Left forelimb (tissue), 1 donor: ENCODE data around the gene USP40.

Experiments
- DNase-seq: peaks from one replicate; pipeline ENCODE4 v3.0.0-alpha.2; 2018; ENCODE audit warnings: low spot score

Gene USP40

DNA sequence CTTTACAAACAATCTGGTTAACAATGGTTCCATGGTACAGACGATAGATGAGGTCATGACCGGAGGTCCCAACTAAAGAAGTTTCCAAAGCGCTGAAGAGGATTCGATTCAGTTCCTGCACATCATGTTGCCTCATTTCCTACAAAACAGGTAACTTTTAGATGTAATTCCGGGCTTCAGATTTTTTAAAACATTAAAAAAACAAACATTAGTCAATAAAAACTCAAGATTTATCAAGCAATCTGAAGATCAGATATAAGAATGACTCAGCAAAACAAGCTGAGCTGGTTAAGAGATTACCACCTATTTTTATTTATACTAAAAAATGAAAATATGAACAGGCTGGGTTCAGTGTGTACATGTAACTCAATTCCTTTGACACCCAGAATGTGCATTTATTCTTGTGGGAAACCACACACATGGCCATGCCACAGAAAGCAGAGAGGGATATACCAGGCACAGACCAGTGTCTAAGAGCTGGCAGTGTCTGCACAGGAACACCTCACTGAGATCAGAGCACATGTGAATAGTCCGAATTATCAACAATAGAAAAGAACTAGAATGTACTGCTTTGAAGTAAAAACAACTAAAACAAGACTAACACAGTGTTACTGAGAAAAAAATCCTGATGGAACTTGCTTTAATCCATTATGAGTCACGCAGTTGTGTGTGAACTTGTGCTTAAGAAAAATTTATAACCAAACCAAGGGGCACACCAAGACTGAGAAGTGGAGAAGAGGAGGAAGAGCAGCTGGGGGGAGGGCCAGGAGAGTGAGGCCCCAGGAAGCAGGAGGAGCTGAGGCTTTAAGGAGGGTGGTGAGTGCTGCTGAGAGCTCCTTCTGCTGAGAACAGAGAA lies 9.5 kb downstream of the USP40 start:
- no peak for DNase-seq

DNA sequence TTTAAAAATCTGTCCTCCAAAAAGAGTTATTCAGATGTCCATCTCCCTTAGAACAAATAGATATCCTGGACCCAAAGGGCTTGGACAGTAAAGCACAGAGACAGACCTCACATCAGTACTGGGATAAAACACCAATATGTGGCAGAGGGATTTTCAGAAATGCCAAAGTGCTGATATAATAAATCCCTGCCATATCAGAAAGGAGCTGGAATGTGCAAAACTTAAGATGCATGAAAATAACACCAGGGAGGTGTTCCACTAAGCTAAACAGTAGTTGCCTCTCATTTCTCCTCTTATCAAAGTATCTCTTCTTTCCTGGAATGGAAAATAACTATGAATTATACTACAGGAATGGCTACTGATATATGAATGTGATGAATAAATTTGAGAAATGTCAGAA lies 13.2 kb downstream of the USP40 start:
- DNase-seq, result no peak

DNA sequence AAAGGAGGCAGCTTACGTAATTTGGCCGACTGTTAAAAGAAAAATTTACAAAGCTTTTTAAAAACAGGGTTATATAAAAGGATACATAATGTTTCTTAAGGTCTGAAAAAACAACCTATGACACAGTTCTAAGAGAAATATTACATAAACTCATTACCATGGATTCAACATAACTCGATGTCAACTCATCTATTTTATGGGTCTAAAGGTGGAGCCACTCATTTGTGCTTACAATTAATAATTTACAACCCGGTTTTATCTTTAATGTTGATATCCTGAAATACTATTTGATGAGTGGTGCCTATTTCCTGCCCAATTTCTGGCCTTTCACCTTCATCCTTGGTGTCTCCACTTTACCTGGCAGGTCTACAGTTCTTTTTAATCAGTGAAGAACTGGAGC lies 15.1 kb downstream of the USP40 start:
- DNase-seq, result no peak

DNA sequence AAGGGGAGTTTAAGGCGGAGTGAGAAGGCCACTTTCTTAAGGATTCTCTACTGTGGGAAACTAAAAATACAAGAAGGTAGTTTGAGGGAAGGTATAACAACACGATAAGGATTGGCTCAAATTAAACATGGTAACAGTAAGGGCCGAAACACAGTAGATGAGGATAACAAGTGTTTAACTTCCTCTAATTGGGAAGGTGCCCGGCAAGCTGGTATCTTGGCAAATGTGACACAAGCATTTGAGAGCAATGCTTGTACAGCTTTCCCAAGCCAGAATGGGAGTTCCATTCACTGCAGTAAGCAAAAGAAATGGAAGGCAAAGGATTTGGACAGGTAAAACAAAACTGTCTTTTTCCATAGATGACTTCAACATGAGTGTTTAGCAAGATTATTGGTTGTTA lies 19.8 kb downstream of the USP40 start:
- no peak for DNase-seq

DNA sequence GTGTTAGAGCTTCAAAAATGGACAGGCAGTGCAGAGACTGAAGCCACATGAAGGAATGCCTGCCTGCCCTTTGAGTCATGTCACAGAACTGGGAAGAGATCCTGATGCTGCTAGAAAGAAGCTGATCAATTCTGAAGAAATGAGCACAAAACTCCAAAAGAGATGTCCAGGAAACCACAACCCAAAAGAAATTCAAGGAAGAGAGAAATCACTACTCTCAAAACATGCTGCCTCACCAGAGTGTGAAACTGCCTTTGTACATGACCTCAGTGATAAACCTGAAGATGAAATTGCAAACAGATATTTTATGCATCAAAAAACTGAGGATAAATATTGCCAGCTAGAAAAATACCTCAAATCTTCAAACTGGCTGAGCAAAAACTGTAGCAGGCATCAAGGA lies 20.5 kb downstream of the USP40 start:
- no peak for DNase-seq

DNA sequence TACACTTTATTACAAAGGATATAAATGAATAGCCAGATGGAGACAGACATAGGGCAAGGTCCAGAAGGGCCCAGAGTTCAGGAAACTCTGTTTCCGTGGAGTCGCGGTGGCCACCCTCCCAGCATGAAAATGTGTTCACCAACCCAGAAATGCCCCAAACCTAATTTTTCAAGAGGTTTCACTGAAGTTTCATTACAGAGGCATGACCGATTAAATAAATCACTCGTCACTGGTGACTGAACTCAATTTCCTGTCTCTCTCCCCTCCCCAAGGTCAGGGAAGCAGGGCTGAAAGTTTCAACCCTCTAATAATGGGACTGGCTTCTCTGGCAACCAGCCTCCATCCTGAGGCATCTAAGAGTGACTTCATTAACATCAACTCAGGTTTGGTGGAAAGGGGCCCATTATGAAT lies 22.4 kb downstream of the USP40 start:
- DNase-seq, result no peak

DNA sequence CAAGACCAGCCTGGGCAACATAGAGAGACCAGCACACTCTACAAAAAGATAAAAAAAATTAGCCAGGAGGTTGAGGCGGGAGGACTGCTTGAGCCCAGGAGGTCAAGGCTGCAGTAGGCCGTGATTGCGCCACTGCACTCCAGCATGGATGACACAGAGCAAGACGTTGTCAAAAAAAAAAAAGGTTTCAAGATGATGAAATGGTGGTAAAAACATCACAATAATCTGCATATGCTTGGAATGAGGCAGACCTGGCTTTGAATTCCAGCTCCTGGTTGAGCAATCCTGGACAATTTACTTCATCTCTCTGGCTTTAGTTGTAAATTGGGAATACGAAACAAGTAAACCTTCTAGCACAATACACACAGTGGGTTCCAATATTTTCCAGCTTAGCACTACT lies 24.1 kb downstream of the USP40 start:
- no peak for DNase-seq

DNA sequence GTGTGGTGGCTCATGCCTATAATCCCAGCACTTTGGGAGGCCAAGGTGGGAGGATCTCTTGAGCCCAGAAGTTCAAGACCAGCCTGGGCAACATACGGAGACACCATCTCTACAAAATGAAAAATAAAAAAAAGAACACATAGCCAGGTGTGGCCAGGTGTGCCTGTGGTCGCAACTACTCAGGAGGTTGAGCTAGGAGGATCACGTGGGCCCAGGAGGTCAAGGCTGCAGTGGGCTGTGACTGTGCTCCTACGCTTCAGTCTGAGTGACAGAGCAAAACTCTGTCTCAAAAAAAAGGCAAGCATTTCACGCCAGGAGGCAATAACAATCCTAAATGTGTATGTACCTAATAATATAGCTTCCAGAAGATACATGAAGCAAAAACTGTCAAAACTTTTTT lies 27.8 kb downstream of the USP40 start:
- no peak for DNase-seq

DNA sequence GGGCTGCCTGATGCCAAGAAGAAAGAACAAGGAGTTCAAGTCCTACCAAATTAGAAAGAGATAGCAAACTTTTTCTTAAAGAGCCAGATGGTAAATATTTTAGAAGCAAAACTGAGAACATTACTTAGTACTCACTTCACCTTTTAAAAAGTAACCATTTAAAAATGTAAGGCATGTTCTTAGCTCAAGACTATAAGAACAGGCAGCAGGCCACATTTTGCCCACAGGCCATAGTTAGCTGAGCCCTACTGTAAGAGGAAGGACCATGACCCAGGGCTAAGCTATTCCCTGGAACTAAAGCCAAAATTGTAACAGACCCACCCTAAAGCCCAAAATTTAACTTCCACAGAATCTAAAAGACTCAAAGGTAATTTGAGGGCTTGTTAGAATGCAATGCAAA lies 31.3 kb downstream of the USP40 start:
- no peak for DNase-seq

DNA sequence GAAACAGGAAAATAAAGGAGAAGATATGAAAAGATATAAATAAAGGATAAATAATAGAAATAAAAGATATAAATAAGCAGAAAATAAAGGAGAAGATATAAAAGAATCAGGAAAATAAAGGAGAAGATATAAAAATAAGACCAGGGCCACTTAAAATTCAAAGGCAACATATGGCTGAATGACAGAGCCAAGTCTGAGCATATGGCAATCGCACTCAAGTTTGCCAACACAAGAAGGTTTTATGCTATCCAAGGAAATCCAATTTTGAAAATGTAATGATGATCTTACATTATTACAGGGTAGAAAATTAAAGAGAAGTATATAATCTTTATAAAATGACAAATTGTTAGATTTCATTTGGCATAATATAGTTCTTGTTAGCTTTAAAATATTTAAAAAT lies 33.6 kb downstream of the USP40 start:
- DNase-seq, result no peak

DNA sequence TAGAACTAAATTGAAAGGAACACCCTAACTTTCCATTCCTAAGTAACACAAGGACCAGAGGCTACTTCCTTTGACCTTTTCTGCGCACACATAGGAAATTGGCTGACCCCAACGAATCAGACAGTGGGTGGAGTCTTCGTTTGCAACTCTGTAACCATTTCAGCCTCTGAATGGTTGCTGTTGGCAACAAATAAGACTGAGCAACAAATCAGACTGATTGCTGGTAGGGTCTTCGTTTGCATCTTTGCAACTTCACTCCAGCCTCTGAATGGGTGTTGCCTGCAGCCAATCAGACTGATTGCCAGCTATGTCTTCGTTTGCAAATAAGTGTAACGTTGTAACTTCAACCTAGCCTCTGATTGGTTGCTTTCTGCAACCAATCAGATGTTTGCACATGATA lies 34.6 kb downstream of the USP40 start:
- no peak for DNase-seq

DNA sequence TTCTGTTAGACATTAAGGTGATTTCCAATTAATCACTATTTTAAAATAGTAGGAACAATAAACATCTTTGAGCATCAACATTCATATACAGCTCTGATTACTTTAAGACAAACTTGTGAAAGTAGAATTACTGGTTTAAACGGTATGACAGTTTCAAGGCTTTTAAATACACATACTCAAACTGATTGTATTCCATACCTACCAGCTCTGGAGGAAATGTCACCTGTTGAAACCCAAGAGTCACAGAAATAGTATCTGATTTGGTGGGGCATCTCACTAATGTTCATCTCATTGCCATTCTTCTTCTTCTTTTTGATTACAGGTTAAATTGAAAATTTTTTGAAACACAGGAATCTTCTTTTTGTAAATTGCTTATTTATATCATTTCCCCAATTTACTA lies 36.2 kb downstream of the USP40 start:
- no peak for DNase-seq

DNA sequence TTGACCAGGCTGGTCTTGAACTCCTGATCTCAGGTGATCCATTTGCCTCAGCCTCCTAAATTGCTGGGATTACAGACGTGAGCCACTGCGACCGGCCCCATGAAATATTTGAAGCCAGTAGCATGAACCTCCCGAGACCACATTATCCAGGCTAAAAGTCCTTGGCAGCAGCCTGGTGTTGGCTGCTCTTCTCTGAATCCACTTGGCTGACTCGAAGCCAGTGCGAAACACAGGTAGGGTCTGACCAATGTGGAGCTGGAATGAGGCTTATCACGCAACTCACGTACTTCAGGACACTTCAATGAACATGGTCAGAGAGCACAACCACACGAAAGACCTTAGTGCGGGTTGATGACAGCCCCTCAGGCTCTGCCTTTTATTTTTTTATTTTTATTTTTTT lies 38.4 kb downstream of the USP40 start:
- no peak for DNase-seq

DNA sequence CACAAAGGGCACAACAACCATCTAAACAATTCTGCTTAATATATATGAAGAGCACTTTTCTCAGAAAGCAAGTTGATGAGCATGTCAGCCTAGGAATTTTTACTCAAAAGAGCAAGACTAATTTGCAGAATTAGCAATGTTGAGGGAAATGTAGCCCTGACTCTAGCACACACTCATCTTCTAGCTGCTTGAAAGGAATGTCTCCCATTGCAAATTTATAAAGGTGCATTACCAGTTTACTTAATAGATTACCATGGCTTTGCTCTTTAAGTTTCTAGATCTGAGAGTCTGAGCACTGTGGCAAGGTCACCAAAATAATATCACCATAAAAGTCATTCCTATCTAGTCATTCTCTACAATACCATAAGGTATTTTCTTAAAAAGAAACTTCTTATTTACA lies 40.8 kb downstream of the USP40 start:
- no peak for DNase-seq

DNA sequence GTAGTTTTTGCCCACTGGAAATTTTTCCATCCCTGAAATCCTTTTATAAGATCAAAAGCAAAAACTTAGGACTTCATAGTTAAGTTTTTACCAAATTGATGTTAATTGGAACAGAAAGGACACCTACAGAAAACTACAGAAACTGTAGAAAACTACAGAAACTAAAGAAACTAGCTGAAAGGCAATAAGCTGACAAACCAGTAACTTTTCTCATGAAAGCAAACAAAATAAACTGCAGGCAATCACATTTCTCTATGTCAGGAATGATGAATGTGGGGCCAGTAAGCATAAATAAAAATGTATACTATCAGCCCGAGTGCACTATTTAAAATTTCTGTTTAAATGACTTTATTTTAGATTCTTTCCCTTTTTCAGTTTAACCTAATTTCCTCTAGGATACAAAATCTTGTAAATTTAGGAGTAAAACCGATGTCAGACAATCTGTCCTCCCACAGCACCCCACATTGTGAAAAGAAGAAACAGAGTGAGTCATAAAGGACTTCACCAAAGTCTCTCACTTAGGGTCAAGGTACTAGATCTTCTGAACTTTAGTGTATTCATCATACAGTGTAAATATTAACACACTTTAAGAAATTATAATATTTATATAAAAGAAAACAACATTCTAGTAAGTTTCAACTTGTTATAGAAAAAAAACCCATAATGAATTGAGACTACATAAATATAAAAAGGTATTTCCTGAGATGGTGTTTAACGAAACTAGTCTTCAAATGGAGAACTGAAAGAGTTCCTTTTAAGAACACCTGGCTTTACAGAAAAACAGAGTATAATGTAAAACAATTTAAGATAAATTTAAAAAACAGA lies 46.6 kb downstream of the USP40 start:
- no peak for DNase-seq

DNA sequence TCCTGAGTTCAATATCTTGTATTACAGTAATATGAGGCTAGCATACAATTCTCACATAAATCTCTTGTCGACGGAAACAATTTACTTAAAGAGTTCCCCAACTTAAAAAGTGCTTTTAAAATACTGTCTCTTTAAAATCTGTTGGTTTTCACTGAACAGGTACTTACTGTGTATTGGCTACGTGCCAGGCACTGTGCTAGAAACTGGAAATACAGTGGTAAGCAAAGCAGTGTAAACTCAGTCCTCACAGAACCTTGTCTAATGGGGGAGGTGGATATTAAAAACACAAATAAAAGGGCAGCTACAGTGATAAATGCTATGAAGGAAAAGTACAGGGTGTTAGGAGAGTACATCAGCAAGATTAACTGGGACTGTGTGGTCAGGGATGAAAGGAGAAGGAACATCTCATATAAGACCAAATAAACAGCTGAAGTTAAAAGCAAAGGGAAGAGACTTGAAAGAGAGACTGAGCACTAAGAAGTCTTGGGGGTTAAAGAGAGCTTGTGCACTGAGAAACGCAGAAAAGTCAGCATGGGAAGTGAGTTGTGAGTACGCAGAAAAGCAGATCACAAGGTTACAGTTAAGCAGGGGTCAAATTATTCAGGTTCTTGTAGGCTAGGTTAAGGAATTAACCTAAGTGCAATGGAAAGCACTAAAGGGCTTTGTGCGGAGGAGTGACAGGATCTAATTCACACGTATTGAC lies 52.5 kb downstream of the USP40 start:
- DNase-seq, result no peak

DNA sequence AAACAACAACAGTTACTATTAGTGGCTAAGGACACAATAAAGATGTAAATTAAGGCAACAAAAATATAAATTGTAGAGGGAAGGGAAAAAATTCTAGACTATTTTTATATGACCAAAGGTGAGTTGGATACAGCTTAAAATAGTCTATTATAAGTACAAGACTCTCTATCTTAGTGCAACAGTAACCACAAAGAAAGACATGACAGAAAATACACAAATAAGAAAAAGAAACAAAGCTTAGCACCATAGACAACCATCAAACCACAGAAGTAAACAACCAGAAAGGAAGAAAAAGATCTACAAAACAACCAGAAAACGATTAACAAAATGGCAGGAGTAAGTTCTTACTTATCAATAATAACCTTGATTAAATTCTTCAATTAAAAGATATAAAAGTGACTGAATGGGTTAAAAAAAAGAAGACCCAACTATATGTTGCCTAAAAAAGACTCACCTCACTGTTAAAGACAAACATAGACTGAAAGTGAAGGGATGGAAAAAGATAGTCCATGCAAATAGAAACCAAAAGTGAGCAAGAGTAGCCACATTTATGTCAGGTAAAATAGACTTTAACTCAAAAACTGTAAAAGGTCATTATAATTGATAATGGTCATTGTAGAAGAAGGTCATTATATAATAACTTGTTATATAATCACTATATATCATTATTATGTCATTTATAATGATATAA lies 62.5 kb downstream of the USP40 start:
- no peak for DNase-seq

DNA sequence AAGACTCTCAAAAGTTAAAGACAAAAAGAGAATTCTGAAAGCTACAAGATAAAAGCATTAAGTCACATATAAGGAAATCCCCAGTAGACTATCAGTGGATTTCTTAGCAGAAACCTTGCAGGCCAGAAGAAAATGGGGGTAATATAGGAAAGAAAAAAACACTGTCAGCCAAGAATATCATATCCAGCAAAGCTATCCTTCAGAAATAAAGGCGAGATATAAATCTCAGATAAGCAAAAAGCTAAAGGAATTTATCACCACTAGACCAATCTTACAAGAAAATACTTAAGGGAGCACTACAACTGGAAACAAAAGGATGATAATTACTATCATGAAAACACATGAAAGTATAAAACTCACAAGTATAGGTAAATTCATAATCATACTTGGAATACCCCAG lies 63.1 kb downstream of the USP40 start:
- no peak for DNase-seq

DNA sequence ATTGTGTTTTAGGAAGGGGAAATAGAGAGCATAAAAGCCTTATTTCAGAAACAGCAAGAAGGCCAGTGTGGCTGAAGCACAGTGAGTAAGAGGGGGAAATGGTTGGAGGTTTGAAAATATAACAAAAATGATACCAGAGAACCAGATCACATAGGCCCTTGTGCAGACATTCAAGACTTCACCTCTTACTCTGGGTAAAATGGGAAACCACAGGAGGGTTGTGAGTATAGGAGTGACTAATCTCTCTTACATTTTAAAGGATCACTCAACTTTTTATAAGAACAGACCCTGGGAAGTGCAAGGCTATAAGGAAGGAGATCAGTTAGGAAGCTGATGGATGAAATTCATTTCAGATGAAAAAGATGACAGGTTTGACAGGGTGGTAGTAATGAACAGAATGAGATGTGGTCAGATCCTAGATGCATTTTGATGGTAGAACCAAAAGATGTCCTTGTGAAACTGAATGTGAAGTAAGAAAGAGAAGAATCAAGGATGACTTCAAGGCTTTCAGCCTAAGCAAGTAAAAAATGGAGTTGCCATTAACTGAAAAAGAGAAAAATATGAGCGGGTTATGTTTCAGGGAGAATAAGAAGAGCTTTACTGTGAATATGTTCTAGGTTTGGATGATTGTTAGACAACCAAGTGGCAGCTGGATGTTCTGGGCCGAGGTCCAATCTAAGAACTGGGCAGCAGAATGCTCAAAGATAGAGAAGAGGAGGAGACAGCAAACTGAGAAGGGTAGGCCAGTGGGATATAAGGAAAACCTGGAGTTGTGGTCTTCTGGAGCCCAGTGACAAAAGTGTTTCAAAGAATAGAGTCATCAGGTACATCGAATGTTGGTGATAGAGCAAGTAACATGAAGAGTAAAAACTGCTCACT lies 65.1 kb downstream of the USP40 start:
- DNase-seq, result no peak

DNA sequence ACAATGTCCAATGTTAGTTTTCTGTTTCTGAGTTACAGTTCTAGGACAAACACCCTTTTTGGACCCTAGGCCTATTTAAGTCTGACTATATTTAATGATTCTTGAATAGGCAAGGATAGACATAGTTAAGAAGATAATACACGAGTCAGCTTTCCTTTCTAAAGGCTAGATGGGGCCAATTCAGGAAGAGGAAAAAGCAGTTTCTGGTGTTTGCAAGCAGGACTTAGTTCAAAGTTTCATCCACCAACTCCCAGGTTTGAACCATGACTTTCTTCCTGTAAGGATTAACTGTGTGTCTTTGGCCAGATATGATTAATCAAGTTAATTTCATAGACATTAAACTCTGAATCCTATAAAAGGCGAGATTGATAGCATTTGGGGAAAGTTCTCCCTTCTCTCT lies 66.7 kb downstream of the USP40 start:
- DNase-seq, result no peak

DNA sequence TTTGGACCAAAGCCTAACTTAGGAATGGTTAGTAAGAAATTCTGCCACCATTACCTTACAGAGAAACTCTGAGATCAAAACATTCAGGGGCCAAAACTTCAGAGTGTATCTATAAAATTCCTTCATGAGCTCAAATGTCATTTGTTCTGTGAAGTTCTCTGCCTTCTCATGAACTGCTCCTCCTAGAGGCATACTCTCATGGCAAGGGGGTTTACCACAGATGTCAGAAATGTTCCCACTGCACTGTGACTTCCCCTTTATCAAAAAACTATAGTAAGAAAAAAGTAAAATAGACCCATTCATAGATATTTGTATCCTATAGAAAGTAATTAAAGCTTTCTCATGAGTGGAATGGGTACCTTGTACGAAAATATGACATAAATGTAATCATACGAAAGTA lies 68.5 kb downstream of the USP40 start:
- DNase-seq, result no peak
